Activated CD8-positive, alpha-beta T cell treated with anti-CD3 and anti-CD28 coated beads for 36 hours (primary cell): ENCODE results near the gene METTL4. TPM values are rescaled to one million over a fixed set of nuclear protein-coding genes. Genes with fewer than 3 reads are reported as not detected.

ENCODE experiments used
- ATAC-seq: fragments of 200-7000 bp; cut with Tn5 transposase; one replicate; pipeline ENCODE4 v1.10.0; 2021; ENCODE audit warnings: mild to moderate bottlenecking, moderate library complexity
- CTCF ChIA-PET: fragments of 350-600 bp; sonication (Branson Sonifier 250); formaldehyde crosslinking; loops from one replicate; lab custom pipeline; 2021; ENCODE audit warnings: antibody characterized with exemption; lab: Charles Lee
- POLR2A ChIA-PET: fragments of 350-600 bp; sonication (Branson Sonifier 250); formaldehyde crosslinking; loops from one replicate; lab custom pipeline; 2021; ENCODE audit warnings: antibody characterized with exemption; lab: Charles Lee
- DNase-seq: peaks from one replicate; pipeline ENCODE4 v3.0.0-alpha.2; 2020
- H3K27ac Mint-ChIP-seq: one replicate; pipeline ENCODE4 v1.8.0; 2021; ENCODE audit warnings: mild to moderate bottlenecking, mixed read lengths
- H3K27me3 Mint-ChIP-seq: one replicate; pipeline ENCODE4 v1.8.0; 2021; ENCODE audit warnings: mixed read lengths
- H3K36me3 Mint-ChIP-seq: one replicate; pipeline ENCODE4 v1.8.0; 2021; ENCODE audit warnings: low read depth, mixed read lengths
- H3K4me1 Mint-ChIP-seq: one replicate; pipeline ENCODE4 v1.8.0; 2021; ENCODE audit warnings: low read depth, mixed read lengths
- H3K4me3 Mint-ChIP-seq: one replicate; pipeline ENCODE4 v1.8.0; 2021; ENCODE audit warnings: mild to moderate bottlenecking, moderate library complexity, mixed read lengths
- H3K9me3 Mint-ChIP-seq: one replicate; pipeline ENCODE4 v1.8.0; 2021; ENCODE audit warnings: mixed read lengths
- intact Hi-C: fragments of 100-400 bp; cut with micrococcal nuclease; formaldehyde crosslinking; loops from one replicate; pipeline ENCODE4 v1.10.0; 2022
- total RNA-seq, 2 experiments: library from RNA; stranded (reverse); gene quantifications; one replicate each; pipeline ENCODE4 v1.2.3, GENCODE V29; 2021
- TF ChIP-seq, protein P1 (sequence below): fragments of 200-600 bp; IDR thresholded peaks from one replicate; pipeline ENCODE4 v1.8.0; 2022; ENCODE audit warnings: antibody characterized with exemption, mild to moderate bottlenecking

Gene METTL4
- total RNA-seq, 2 experiments from 2014 or later: 18.9 to 20.5 TPM

DNA sequence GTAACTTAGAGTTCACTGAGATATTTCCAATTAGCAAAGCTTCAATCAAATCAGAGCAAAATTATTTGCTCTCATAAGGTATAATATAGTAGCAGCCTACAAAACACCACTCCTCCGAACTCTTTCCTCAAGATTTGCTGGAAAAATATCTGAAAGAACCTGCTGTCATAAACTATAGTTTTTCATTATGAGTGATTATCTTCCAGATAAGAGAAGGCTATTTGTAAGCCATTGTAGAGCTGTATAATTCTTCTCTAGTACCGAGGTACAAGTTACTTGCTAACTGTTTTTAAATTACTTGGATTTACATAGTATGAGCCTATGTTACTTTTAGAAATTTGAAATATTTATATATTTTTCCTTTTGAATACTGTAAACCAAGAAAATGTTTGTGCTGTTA lies 2.1 kb upstream of the METTL4 start:
- Mint-ChIP-seq H3K27me3 (no peaks in the 10 kb centered on the region), H3K4me1 (peaks cover 41% of the 10 kb centered on the region), H3K4me3 (peak overlapping the region; percentile 99), H3K9me3 (no peaks in the 10 kb centered on the region), H3K36me3 (peaks cover 60% of the 10 kb centered on the region), H3K27ac (no peak overlapping the region)
- DNase-seq (no peak), ATAC-seq (no peak)
- ChIA-PET CTCF (interaction anchor here (1.3 to 2.2 kb wide), 2 partner anchors 10 to 69 kb away, joined by 3 to 7 read pairs; no protein-coding TSS in a partner anchor), POLR2A (interaction anchor here (0.9 to 4.7 kb wide), 3 partner anchors 10 to 82 kb away, joined by 3 to 22 read pairs (median 20); partner anchors contain the start of gene SMCHD1)
- TF ChIP-seq, protein P1, sequence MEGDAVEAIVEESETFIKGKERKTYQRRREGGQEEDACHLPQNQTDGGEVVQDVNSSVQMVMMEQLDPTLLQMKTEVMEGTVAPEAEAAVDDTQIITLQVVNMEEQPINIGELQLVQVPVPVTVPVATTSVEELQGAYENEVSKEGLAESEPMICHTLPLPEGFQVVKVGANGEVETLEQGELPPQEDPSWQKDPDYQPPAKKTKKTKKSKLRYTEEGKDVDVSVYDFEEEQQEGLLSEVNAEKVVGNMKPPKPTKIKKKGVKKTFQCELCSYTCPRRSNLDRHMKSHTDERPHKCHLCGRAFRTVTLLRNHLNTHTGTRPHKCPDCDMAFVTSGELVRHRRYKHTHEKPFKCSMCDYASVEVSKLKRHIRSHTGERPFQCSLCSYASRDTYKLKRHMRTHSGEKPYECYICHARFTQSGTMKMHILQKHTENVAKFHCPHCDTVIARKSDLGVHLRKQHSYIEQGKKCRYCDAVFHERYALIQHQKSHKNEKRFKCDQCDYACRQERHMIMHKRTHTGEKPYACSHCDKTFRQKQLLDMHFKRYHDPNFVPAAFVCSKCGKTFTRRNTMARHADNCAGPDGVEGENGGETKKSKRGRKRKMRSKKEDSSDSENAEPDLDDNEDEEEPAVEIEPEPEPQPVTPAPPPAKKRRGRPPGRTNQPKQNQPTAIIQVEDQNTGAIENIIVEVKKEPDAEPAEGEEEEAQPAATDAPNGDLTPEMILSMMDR: no peak
- intact Hi-C loops: loop anchor here (5.0 kb wide), 3 partner anchors 69 to 689 kb away; partner anchors contain the start of genes MYL12B and SMCHD1

DNA sequence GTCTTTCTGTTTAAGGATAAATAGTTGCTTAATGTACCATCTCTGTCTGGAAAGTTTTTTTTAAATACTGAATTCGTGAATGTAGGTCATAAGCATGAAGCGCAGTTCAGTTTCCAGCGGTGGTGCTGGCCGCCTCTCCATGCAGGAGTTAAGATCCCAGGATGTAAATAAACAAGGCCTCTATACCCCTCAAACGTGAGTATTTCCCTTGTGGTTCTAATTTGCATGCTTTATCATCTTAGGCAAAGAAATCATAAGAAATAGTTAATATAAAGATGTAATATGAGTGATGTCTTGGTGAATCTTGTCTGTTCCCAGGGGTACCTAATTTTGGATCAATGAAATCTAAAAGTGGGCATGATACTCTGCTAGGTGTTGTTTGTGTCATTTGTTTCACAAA lies 1.6 kb upstream of the METTL4 start:
- CTCF ChIA-PET: interaction anchor here (1.3 to 2.2 kb wide), 2 partner anchors 10 to 70 kb away, joined by 3 to 7 read pairs; no protein-coding TSS in a partner anchor
- Mint-ChIP-seq H3K27ac (peak overlapping the region; percentile 17), H3K4me1 (peaks cover 40% of the 10 kb centered on the region), H3K9me3 (no peaks in the 10 kb centered on the region), H3K4me3 (peak overlapping the region; percentile 99), H3K36me3 (peaks cover 58% of the 10 kb centered on the region), H3K27me3 (no peaks in the 10 kb centered on the region)
- ATAC-seq (no peak), DNase-seq (no peak)
- POLR2A ChIA-PET: interaction anchor here (0.9 to 4.7 kb wide), 3 partner anchors 10 to 83 kb away, joined by 3 to 22 read pairs (median 20); partner anchors contain the start of gene SMCHD1
- TF ChIP-seq, protein P1: no peak
- intact Hi-C loops: loop anchor here (5.0 kb wide), 3 partner anchors 69 to 689 kb away; partner anchors contain the start of genes MYL12B and SMCHD1

DNA sequence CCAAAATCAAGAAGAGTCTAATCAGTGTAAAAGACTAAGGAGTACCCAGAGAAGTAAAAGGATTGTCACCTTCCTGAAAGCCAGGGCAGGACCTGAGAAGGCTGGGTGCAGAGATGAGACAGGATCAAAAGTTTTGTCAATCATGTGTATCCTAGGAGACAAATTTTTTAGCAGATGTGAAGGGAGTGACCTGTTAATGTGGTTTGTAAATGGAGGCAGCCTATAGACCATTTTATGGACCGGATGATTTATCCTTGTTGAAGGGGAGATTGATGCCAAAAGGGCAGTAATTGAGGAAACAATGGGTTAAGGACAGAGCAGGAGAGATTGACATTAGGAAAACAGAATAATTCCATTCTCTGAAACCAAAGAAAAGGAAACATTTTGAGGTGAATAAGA lies 865 bp upstream of the METTL4 start:
- Mint-ChIP-seq H3K36me3 (peaks cover 54% of the 10 kb centered on the region), H3K4me3 (peak overlapping the region; percentile 99), H3K27ac (peak overlapping the region; percentile 99), H3K9me3 (no peaks in the 10 kb centered on the region), H3K27me3 (no peaks in the 10 kb centered on the region), H3K4me1 (peaks cover 39% of the 10 kb centered on the region)
- intact Hi-C loops: loop anchor here (5.0 kb wide), 3 partner anchors 70 to 690 kb away; partner anchors contain the start of genes MYL12B and SMCHD1
- ATAC-seq: peak; percentile 31
- ChIA-PET POLR2A (interaction anchor here (1.2 to 4.7 kb wide), 4 partner anchors 13 to 84 kb away, joined by 4 to 23 read pairs (median 13); partner anchors contain the start of gene SMCHD1), CTCF (interaction anchor here (1.5 kb wide), 1 partner anchor 15 kb away, joined by 4 read pairs; no protein-coding TSS in a partner anchor)
- DNase-seq: no peak
- TF ChIP-seq, protein P1: no peak

DNA sequence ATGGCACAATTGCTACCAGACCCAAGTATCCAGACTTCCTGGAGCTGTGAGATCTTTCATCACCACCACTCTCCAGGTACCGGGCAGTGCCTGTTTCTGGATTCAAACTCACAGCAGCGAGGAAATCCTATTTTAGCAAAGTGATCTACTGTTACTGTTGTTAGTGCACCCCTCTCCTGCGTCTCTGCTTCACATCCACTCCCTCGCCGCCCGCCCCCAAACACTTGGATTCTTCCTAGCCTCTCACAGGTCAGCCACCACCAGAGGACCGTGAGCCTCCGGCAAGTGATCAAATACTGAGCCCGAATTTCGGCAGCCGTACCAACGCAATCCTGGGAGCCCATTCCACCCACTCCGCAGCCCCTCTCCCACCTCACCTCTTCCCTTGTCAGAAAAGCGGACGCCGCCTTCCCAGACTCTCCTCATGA lies 519 bp downstream of the METTL4 start:
- Mint-ChIP-seq H3K27ac (peak overlapping the region; percentile 99), H3K4me1 (peaks cover 41% of the 10 kb centered on the region), H3K36me3 (peaks cover 53% of the 10 kb centered on the region), H3K27me3 (no peaks in the 10 kb centered on the region), H3K9me3 (no peaks in the 10 kb centered on the region), H3K4me3 (peak overlapping the region; percentile 99)
- POLR2A ChIA-PET: interaction anchor here (0.8 to 4.7 kb wide), 9 partner anchors 12 to 104 kb away, joined by 3 to 23 read pairs (median 4); partner anchors contain the start of gene SMCHD1
- intact Hi-C loops: loop anchor here (5.0 kb wide), 3 partner anchors 72 to 692 kb away; partner anchors contain the start of genes MYL12B and SMCHD1
- CTCF ChIA-PET: interaction anchor here (0.8 to 1.5 kb wide), 6 partner anchors 16 to 166 kb away, joined by 3 to 4 read pairs (median 3); no protein-coding TSS in a partner anchor
- ATAC-seq (peak; percentile 54), DNase-seq (peak; percentile 76)
- TF ChIP-seq, protein P1: no peak
